ENCODE results near the gene ELMOD3. TPM values are rescaled to one million over a fixed set of nuclear protein-coding genes. Genes with fewer than 3 reads are reported as not detected.
A peak's percentile ranks its signal among the peaks of the same experiment; 100 is the strongest.
"Not testable (repeated sequence)": the region's sequence is repeated elsewhere in the genome, so short reads cannot be mapped to it uniquely, and the experiment has no call there.

The ELMOD3 gene
- total RNA-seq, 2 donors from 2014 or later, result 21.4 to 38.7 TPM

GRCh38 chr2:85330839-85331636 lies 23.5 kb upstream of the ELMOD3 start:
- H3K27me3 ChIP-seq (replicated peaks; ENCODE audit: insufficient read depth), result no peaks in the 10 kb centered on the region
- no peak for TF ChIP-seq CTCF (IDR thresholded peaks at IDR 0.05)
- H3K36me3 ChIP-seq, result no peaks in the 10 kb centered on the region
- no peak overlapping the region for H3K27ac ChIP-seq
- H3K4me1 ChIP-seq (ENCODE audit: control insufficient read depth in 1 of 2, low read depth in 2 of 2), result peaks cover 12% of the 10 kb centered on the region in 2 donors
- ATAC-seq (ENCODE audit: insufficient number of reproducible peaks, low FRiP score, low read depth) (no peak), DNase-seq (ENCODE audit: low spot score) (no peak)
- no peak overlapping the region for H3K4me3 ChIP-seq
- no peaks in the 10 kb centered on the region for H3K9me3 ChIP-seq

- H3K36me3 ChIP-seq; H3K4me1 ChIP-seq (ENCODE audit: control insufficient read depth in 1 of 2, low read depth in 2 of 2): not testable (repeated sequence)
Observed at GRCh38 chr2:85333877-85334276, 20.7 kb upstream of the ELMOD3 start.

GRCh38 chr2:85334928-85335327 lies 19.6 kb upstream of the ELMOD3 start:
- no peaks in the 10 kb centered on the region for H3K4me1 ChIP-seq (ENCODE audit: control insufficient read depth in 1 of 2, low read depth in 2 of 2)
- no peak for TF ChIP-seq CTCF (IDR thresholded peaks at IDR 0.05)

More at GRCh38 chr2:85333877-85334276, 20.7 kb upstream of the ELMOD3 start:
- H3K27ac ChIP-seq; H3K9me3 ChIP-seq; H3K27me3 ChIP-seq (replicated peaks; ENCODE audit: insufficient read depth); DNase-seq (ENCODE audit: low spot score); ATAC-seq (ENCODE audit: insufficient number of reproducible peaks, low FRiP score, low read depth); H3K4me3 ChIP-seq: not testable (repeated sequence)

GRCh38 chr2:85340034-85340892 lies 14.3 kb upstream of the ELMOD3 start:
- no peak for DNase-seq (ENCODE audit: low spot score)
- Histone ChIP-seq H3K9me3 (no peaks in the 10 kb centered on the region), H3K27ac (no peak overlapping the region), H3K4me1 (ENCODE audit: control insufficient read depth in 1 of 2, low read depth in 2 of 2) (no peaks in the 10 kb centered on the region), H3K36me3 (peaks cover 11% of the 10 kb centered on the region), H3K27me3 (replicated peaks; ENCODE audit: insufficient read depth) (no peaks in the 10 kb centered on the region), H3K4me3 (peak overlapping the region; percentile 43)
- TF ChIP-seq CTCF (IDR thresholded peaks at IDR 0.05), result no peak
- no peak for ATAC-seq (ENCODE audit: insufficient number of reproducible peaks, low FRiP score, low read depth)

More at GRCh38 chr2:85334928-85335327, 19.6 kb upstream of the ELMOD3 start:
- Histone ChIP-seq H3K9me3 (no peaks in the 10 kb centered on the region), H3K27ac (no peak overlapping the region), H3K27me3 (replicated peaks; ENCODE audit: insufficient read depth) (no peaks in the 10 kb centered on the region), H3K4me3 (no peak overlapping the region), H3K36me3 (no peaks in the 10 kb centered on the region)
- ATAC-seq (ENCODE audit: insufficient number of reproducible peaks, low FRiP score, low read depth) (no peak), DNase-seq (ENCODE audit: low spot score) (no peak)

- ATAC-seq (ENCODE audit: insufficient number of reproducible peaks, low FRiP score, low read depth), result no peak
- no peak for DNase-seq (ENCODE audit: low spot score)
- Histone ChIP-seq H3K36me3 (peaks cover 19% of the 10 kb centered on the region), H3K27ac (no peak overlapping the region), H3K4me3 (no peak overlapping the region), H3K27me3 (replicated peaks; ENCODE audit: insufficient read depth) (no peaks in the 10 kb centered on the region), H3K4me1 (ENCODE audit: control insufficient read depth in 1 of 2, low read depth in 2 of 2) (no peaks in the 10 kb centered on the region), H3K9me3 (no peaks in the 10 kb centered on the region)
- TF ChIP-seq CTCF (IDR thresholded peaks at IDR 0.05), result no peak
Observed at GRCh38 chr2:85341269-85342029, 13.1 kb upstream of the ELMOD3 start.

Measured in thoracic aorta (tissue), 2 donors.